Erythroblast (primary cell): ENCODE results near the gene BLVRB.

Experiments used
- GATA1 ChIP-seq: IDR thresholded peaks from 2 replicates; pipeline ENCODE4 v1.6.1; 2011; ENCODE audit warnings: low read depth, mild to moderate bottlenecking, control low read depth, low read length, moderate library complexity
- POLR2A ChIP-seq: IDR thresholded peaks from 2 replicates; pipeline ENCODE4 v1.6.1; 2011; ENCODE audit warnings: mild to moderate bottlenecking, low read length

- TF ChIP-seq POLR2A (no peak), GATA1 (no peak)
Measured at GRCh38 chr19:40441719-40442253, 23.8 kb downstream of the BLVRB start.
